Measurements from ENCODE around the gene FCF1.

DNA sequence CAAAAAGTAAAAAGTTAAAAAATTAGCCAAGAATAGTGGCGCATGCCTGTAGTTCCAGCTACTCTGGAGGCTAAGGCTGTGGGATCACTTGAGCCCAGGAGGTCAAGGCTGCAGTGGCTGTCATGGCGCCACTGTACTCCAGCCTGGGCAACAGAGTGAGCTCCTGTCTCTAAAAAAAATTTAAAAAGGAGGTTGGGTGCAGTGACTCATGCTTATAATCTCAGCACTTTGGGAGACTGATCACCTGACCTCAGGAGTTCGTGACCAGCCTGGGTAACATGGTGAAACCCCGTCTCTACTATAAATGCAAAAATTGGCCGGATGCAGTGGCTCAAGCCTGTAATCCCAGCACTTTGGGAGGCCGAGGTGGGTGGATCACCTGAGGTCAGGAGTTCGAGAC is 42.0 kb downstream of the FCF1 start:
- TF ChIP-seq, protein P1, sequence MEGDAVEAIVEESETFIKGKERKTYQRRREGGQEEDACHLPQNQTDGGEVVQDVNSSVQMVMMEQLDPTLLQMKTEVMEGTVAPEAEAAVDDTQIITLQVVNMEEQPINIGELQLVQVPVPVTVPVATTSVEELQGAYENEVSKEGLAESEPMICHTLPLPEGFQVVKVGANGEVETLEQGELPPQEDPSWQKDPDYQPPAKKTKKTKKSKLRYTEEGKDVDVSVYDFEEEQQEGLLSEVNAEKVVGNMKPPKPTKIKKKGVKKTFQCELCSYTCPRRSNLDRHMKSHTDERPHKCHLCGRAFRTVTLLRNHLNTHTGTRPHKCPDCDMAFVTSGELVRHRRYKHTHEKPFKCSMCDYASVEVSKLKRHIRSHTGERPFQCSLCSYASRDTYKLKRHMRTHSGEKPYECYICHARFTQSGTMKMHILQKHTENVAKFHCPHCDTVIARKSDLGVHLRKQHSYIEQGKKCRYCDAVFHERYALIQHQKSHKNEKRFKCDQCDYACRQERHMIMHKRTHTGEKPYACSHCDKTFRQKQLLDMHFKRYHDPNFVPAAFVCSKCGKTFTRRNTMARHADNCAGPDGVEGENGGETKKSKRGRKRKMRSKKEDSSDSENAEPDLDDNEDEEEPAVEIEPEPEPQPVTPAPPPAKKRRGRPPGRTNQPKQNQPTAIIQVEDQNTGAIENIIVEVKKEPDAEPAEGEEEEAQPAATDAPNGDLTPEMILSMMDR (conservative IDR thresholded peaks at IDR 0.05; ENCODE audit: low read length): no peak
- TF ChIP-seq EZH2phosphoT487 (IDR thresholded peaks at IDR 0.05; ENCODE audit: borderline replicate concordance, low read depth, low read length): no peak
